CD8-positive, alpha-beta memory T cell (primary cell): ENCODE data around the gene STRIT1. TPM values are rescaled to one million over a fixed set of nuclear protein-coding genes. Genes with fewer than 3 reads are reported as not detected.

Experiments used
- CTCF ChIA-PET: fragments of 350-600 bp; sonication (Branson Sonifier 250); formaldehyde crosslinking; loops from one replicate; lab custom pipeline; 2021; ENCODE audit warnings: antibody characterized with exemption; lab: Charles Lee
- POLR2A ChIA-PET: fragments of 350-600 bp; sonication (Branson Sonifier 250); formaldehyde crosslinking; loops from one replicate; lab custom pipeline; 2021; ENCODE audit warnings: antibody characterized with exemption; lab: Charles Lee
- DNase-seq, 5 donors: peaks; one replicate each; pipeline versions ENCODE4 v3.0.0 to v3.0.0-alpha.2; 2020 to 2022; ENCODE audit warnings: mixed read lengths in 1 of 5
- H3K27ac ChIP-seq: one replicate; pipeline ENCODE4 v1.7.0; 2013; ENCODE audit warnings: low read depth, mild to moderate bottlenecking, low read length, moderate library complexity
- H3K27me3 ChIP-seq: 2 replicates; pipeline ENCODE4 v1.7.0; 2013; ENCODE audit warnings: low read length, mild to moderate bottlenecking; ENCODE audit not compliant: insufficient read depth, poor library complexity, severe bottlenecking
- H3K36me3 ChIP-seq: 2 replicates; pipeline ENCODE4 v1.7.0; 2013; ENCODE audit warnings: mild to moderate bottlenecking, low read length, moderate library complexity; ENCODE audit not compliant: insufficient read depth
- H3K4me1 ChIP-seq: 2 replicates; pipeline ENCODE4 v1.7.0; 2013; ENCODE audit warnings: mild to moderate bottlenecking, low read length, moderate library complexity; ENCODE audit not compliant: insufficient read depth
- H3K4me3 ChIP-seq: 2 replicates; pipeline ENCODE4 v1.7.0; 2013; ENCODE audit warnings: mild to moderate bottlenecking, low read length
- H3K9me3 ChIP-seq: 2 replicates; pipeline ENCODE4 v1.7.0; 2013; ENCODE audit warnings: mild to moderate bottlenecking, low read length
- H3K27ac Mint-ChIP-seq, 8 donors: one replicate each; pipeline ENCODE4 v1.8.0; 2020 to 2021; ENCODE audit warnings: mixed read lengths in 8 of 8, mild to moderate bottlenecking in 6 of 8, inconsistent platforms in 3 of 8, moderate library complexity in 3 of 8
- H3K27me3 Mint-ChIP-seq, 2 donors: one replicate each; pipeline ENCODE4 v1.8.0; 2020 to 2021; ENCODE audit warnings: mixed read lengths in 2 of 2, mild to moderate bottlenecking in 1 of 2, moderate library complexity in 1 of 2
- H3K36me3 Mint-ChIP-seq, 3 donors: one replicate each; pipeline ENCODE4 v1.8.0; 2020 to 2021; ENCODE audit warnings: mixed read lengths in 3 of 3, inconsistent platforms in 1 of 3, mild to moderate bottlenecking in 1 of 3
- H3K4me1 Mint-ChIP-seq, 3 donors: one replicate each; pipeline ENCODE4 v1.8.0; 2020 to 2021; ENCODE audit warnings: mixed read lengths in 3 of 3, inconsistent platforms in 1 of 3, mild to moderate bottlenecking in 1 of 3
- H3K4me3 Mint-ChIP-seq, 7 donors: one replicate each; pipeline ENCODE4 v1.8.0; 2020 to 2021; ENCODE audit warnings: mixed read lengths in 7 of 7, mild to moderate bottlenecking in 6 of 7, moderate library complexity in 4 of 7, inconsistent platforms in 2 of 7
- H3K9me3 Mint-ChIP-seq, 5 donors: one replicate each; pipeline ENCODE4 v1.8.0; 2020 to 2022; ENCODE audit warnings: mixed read lengths in 5 of 5, mild to moderate bottlenecking in 3 of 5, moderate library complexity in 2 of 5, inconsistent platforms in 1 of 5
- polyA plus RNA-seq: library from polyadenylated mRNA; unstranded; fragments of 300-500 nt; fragmentation: Illumina TruSeq; gene quantifications from one replicate; pipeline ENCODE4 v1.2.3, GENCODE V29; 2021
- total RNA-seq, 2 experiments: library from RNA; stranded (reverse); gene quantifications; one replicate each; pipeline ENCODE4 v1.2.3, GENCODE V29; 2021

Gene STRIT1
- total and polyA plus RNA-seq, 3 experiments from 2014 or later: not detected

- Histone ChIP-seq H3K4me3 (no peak overlapping the region), H3K27me3 (no peaks in the 10 kb centered on the region), H3K4me1 (no peaks in the 10 kb centered on the region), H3K9me3 (no peaks in the 10 kb centered on the region), H3K27ac (no peak overlapping the region), H3K36me3 (no peaks in the 10 kb centered on the region)
- DNase-seq: no peak
- Mint-ChIP-seq H3K36me3 (no peaks in the 10 kb centered on the region), H3K9me3 (no peaks in the 10 kb centered on the region), H3K4me1 (no peaks in the 10 kb centered on the region), H3K27ac (no peak overlapping the region), H3K27me3 (peaks cover 0 to 3% of the 10 kb centered on the region in 2 donors), H3K4me3 (no peak overlapping the region)
- ChIA-PET POLR2A (no interaction called here), CTCF (no interaction called here)
These were observed 27.9 kb upstream of the STRIT1 start for GRCh38 chr3:155321418-155321817.

- no peak overlapping the region for H3K27ac Mint-ChIP-seq
- Histone ChIP-seq H3K27ac (no peak overlapping the region), H3K27me3 (no peaks in the 10 kb centered on the region), H3K36me3 (no peaks in the 10 kb centered on the region), H3K4me3 (no peak overlapping the region), H3K4me1 (no peaks in the 10 kb centered on the region), H3K9me3 (no peaks in the 10 kb centered on the region)
- H3K36me3 Mint-ChIP-seq: no peaks in the 10 kb centered on the region
- POLR2A ChIA-PET: no interaction called here
- no peaks in the 10 kb centered on the region for H3K9me3 Mint-ChIP-seq
- no peak overlapping the region for H3K4me3 Mint-ChIP-seq
- no peak for DNase-seq
- no peaks in the 10 kb centered on the region for H3K4me1 Mint-ChIP-seq
- CTCF ChIA-PET: no interaction called here
- H3K27me3 Mint-ChIP-seq: peaks cover 0 to 3% of the 10 kb centered on the region in 2 donors
These were observed 27.5 kb upstream of the STRIT1 start for GRCh38 chr3:155320934-155321333.

DNA sequence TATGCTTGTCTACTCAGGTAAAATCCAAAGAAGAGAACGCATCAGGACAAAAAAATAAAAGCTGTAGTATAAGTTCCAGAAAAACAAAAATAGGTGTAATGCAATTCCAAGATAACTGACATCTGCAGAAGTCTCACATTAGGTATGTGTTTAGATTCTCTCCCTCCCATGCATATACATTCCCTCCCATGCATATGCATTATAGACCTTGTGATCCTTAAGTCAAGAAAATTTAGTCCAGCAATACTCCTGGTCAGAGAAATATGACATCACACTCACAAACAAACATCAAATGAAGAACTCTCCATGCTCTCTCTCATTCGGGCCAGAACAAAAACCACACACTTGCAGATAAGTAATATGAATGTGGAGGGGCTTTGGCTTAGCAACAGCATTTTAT is 25.3 kb upstream of the STRIT1 start:
- DNase-seq: no peak
- H3K4me3 ChIP-seq: no peak overlapping the region
- H3K27ac Mint-ChIP-seq: no peak overlapping the region
- POLR2A ChIA-PET: no interaction called here
- H3K9me3 Mint-ChIP-seq: no peaks in the 10 kb centered on the region
- CTCF ChIA-PET: no interaction called here
- H3K27me3 Mint-ChIP-seq: peaks cover 0 to 3% of the 10 kb centered on the region in 2 donors
- no peaks in the 10 kb centered on the region for H3K36me3 ChIP-seq
- no peaks in the 10 kb centered on the region for H3K27me3 ChIP-seq
- H3K4me1 ChIP-seq: no peaks in the 10 kb centered on the region
- no peaks in the 10 kb centered on the region for H3K4me1 Mint-ChIP-seq
- no peaks in the 10 kb centered on the region for H3K36me3 Mint-ChIP-seq
- no peak overlapping the region for H3K4me3 Mint-ChIP-seq
- no peaks in the 10 kb centered on the region for H3K9me3 ChIP-seq
- H3K27ac ChIP-seq: no peak overlapping the region

GRCh38 chr3:155317211-155317610 is 23.7 kb upstream of the STRIT1 start:
- Mint-ChIP-seq H3K27ac (no peak overlapping the region), H3K27me3 (no peaks in the 10 kb centered on the region), H3K36me3 (no peaks in the 10 kb centered on the region), H3K4me3 (no peak overlapping the region), H3K4me1 (no peaks in the 10 kb centered on the region), H3K9me3 (no peaks in the 10 kb centered on the region)
- Histone ChIP-seq H3K4me3 (no peak overlapping the region), H3K9me3 (no peaks in the 10 kb centered on the region), H3K36me3 (no peaks in the 10 kb centered on the region), H3K27me3 (no peaks in the 10 kb centered on the region), H3K4me1 (no peaks in the 10 kb centered on the region), H3K27ac (no peak overlapping the region)
- POLR2A ChIA-PET: no interaction called here
- CTCF ChIA-PET: no interaction called here
- no peak for DNase-seq

DNA sequence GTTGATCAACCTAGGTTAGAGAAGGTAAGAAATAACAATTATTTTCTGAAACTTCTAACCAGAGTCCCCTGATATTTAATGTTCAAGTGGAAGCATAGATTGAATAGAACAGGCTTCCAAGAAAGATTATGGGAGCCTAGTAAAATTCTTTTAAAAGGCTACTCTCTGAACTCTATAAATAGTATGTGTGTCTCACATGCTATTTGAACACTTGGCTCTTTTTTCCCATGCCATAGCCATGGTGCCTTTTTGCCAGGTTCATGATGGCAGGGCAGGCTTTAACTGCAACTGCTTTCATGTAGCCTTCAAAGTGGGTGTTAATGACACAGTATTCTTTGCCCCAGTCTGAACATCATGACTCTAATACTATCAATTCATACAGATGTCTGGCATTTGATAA is 22.9 kb upstream of the STRIT1 start:
- POLR2A ChIA-PET: no interaction called here
- CTCF ChIA-PET: no interaction called here
- DNase-seq: no peak
- Histone ChIP-seq H3K4me3 (no peak overlapping the region), H3K9me3 (no peaks in the 10 kb centered on the region), H3K27ac (no peak overlapping the region), H3K36me3 (no peaks in the 10 kb centered on the region), H3K27me3 (no peaks in the 10 kb centered on the region), H3K4me1 (no peaks in the 10 kb centered on the region)
- H3K27me3 Mint-ChIP-seq: no peaks in the 10 kb centered on the region
- H3K4me3 Mint-ChIP-seq: no peak overlapping the region
- H3K27ac Mint-ChIP-seq: no peak overlapping the region
- no peaks in the 10 kb centered on the region for H3K36me3 Mint-ChIP-seq
- H3K9me3 Mint-ChIP-seq: no peaks in the 10 kb centered on the region
- H3K4me1 Mint-ChIP-seq: no peaks in the 10 kb centered on the region

- Histone ChIP-seq H3K4me1 (no peaks in the 10 kb centered on the region), H3K27me3 (no peaks in the 10 kb centered on the region), H3K4me3 (no peak overlapping the region), H3K36me3 (no peaks in the 10 kb centered on the region), H3K9me3 (no peaks in the 10 kb centered on the region), H3K27ac (no peak overlapping the region)
- Mint-ChIP-seq H3K4me3 (no peak overlapping the region), H3K27ac (no peak overlapping the region), H3K27me3 (no peaks in the 10 kb centered on the region), H3K36me3 (no peaks in the 10 kb centered on the region), H3K4me1 (no peaks in the 10 kb centered on the region), H3K9me3 (no peaks in the 10 kb centered on the region)
- ChIA-PET CTCF (no interaction called here), POLR2A (no interaction called here)
- no peak for DNase-seq
These were observed 20.4 kb upstream of the STRIT1 start for GRCh38 chr3:155313916-155314315.

GRCh38 chr3:155313300-155313699 is 19.8 kb upstream of the STRIT1 start:
- Histone ChIP-seq H3K27ac (no peak overlapping the region), H3K9me3 (no peaks in the 10 kb centered on the region), H3K27me3 (no peaks in the 10 kb centered on the region), H3K4me1 (no peaks in the 10 kb centered on the region), H3K36me3 (no peaks in the 10 kb centered on the region), H3K4me3 (no peak overlapping the region)
- no peaks in the 10 kb centered on the region for H3K9me3 Mint-ChIP-seq
- H3K36me3 Mint-ChIP-seq: no peaks in the 10 kb centered on the region
- H3K27me3 Mint-ChIP-seq: no peaks in the 10 kb centered on the region
- no peak overlapping the region for H3K27ac Mint-ChIP-seq
- POLR2A ChIA-PET: no interaction called here
- CTCF ChIA-PET: no interaction called here
- H3K4me3 Mint-ChIP-seq: no peak overlapping the region
- H3K4me1 Mint-ChIP-seq: no peaks in the 10 kb centered on the region
- DNase-seq: no peak

GRCh38 chr3:155312781-155313180 is 19.3 kb upstream of the STRIT1 start:
- ChIA-PET CTCF (no interaction called here), POLR2A (no interaction called here)
- no peaks in the 10 kb centered on the region for H3K36me3 ChIP-seq
- Mint-ChIP-seq H3K27ac (no peak overlapping the region), H3K9me3 (no peaks in the 10 kb centered on the region), H3K27me3 (no peaks in the 10 kb centered on the region), H3K4me1 (no peaks in the 10 kb centered on the region), H3K36me3 (no peaks in the 10 kb centered on the region), H3K4me3 (no peak overlapping the region)
- H3K4me1 ChIP-seq: no peaks in the 10 kb centered on the region
- no peak overlapping the region for H3K27ac ChIP-seq
- no peaks in the 10 kb centered on the region for H3K9me3 ChIP-seq
- no peak overlapping the region for H3K4me3 ChIP-seq
- no peaks in the 10 kb centered on the region for H3K27me3 ChIP-seq
- DNase-seq: no peak

DNA sequence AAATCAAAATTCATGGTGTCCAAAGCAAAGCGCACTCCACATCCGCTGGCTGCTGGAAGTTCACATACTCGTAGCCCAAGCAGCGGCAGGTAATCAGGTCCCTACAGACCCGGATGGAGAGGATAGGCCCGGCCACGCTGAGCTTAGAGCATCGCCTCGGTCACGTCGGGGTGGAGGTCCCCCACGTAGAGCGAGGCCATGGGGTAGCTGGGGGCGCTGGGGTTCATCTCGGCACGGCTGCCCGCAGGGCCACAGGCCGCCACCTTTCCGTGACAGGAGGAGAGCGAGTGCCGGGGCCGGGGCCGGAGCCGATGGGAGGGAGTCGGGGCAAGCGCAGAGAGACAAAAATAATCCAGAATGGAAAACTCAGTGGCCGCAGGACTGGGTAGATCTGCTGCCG is 16.1 kb upstream of the STRIT1 start:
- H3K36me3 ChIP-seq: no peaks in the 10 kb centered on the region
- no peaks in the 10 kb centered on the region for H3K27me3 ChIP-seq
- no peaks in the 10 kb centered on the region for H3K4me1 ChIP-seq
- Mint-ChIP-seq H3K4me1 (no peaks in the 10 kb centered on the region), H3K27ac (no peak overlapping the region), H3K36me3 (no peaks in the 10 kb centered on the region), H3K9me3 (no peaks in the 10 kb centered on the region), H3K27me3 (peaks cover 0 to 3% of the 10 kb centered on the region in 2 donors), H3K4me3 (no peak overlapping the region)
- ChIA-PET CTCF (no interaction called here), POLR2A (no interaction called here)
- DNase-seq: no peak
- no peak overlapping the region for H3K4me3 ChIP-seq
- no peak overlapping the region for H3K27ac ChIP-seq
- no peaks in the 10 kb centered on the region for H3K9me3 ChIP-seq
